ENCODE results near the gene COL27A1. TPM values are rescaled to one million over a fixed set of nuclear protein-coding genes. Genes with fewer than 3 reads are reported as not detected.

The COL27A1 gene
- total RNA-seq, 3 donors from 2014 or later = 3.1 to 13.6 (median 4.0) TPM

GRCh38 chr9:114230068-114230467 lies 74.7 kb downstream of the COL27A1 start:
- no peak for DNase-seq
- TF ChIP-seq CTCF (IDR thresholded peaks at IDR 0.05) = no peak
- no peaks in the 10 kb centered on the region for H3K9me3 ChIP-seq
- no peaks in the 10 kb centered on the region for H3K36me3 ChIP-seq (ENCODE audit: low read depth)
- ATAC-seq = no peak
- intact Hi-C loops (cut with DNase I, micrococcal nuclease) = no loop called here
- no peak overlapping the region for H3K4me3 ChIP-seq
- H3K4me1 ChIP-seq (ENCODE audit: low read depth) = no peaks in the 10 kb centered on the region

- Histone ChIP-seq H3K4me3 (no peak overlapping the region), H3K4me1 (ENCODE audit: low read depth) (no peaks in the 10 kb centered on the region), H3K36me3 (ENCODE audit: low read depth) (no peaks in the 10 kb centered on the region), H3K9me3 (no peaks in the 10 kb centered on the region)
- intact Hi-C loops (cut with DNase I, micrococcal nuclease) = no loop called here
- TF ChIP-seq CTCF (IDR thresholded peaks at IDR 0.05) = no peak
- no peak for ATAC-seq
- no peak for DNase-seq
Measured at GRCh38 chr9:114231273-114231672, 75.9 kb downstream of the COL27A1 start.

GRCh38 chr9:114231719-114232449 lies 76.5 kb downstream of the COL27A1 start:
- no peak for TF ChIP-seq CTCF (IDR thresholded peaks at IDR 0.05)
- H3K36me3 ChIP-seq (ENCODE audit: low read depth) = no peaks in the 10 kb centered on the region

GRCh38 chr9:114233491-114234185 lies 78.3 kb downstream of the COL27A1 start:
- DNase-seq = peak in 2 of 3 donors; percentile 33 to 42

More at GRCh38 chr9:114231719-114232449, 76.5 kb downstream of the COL27A1 start:
- no peaks in the 10 kb centered on the region for H3K4me1 ChIP-seq (ENCODE audit: low read depth)
- H3K4me3 ChIP-seq = no peak overlapping the region
- intact Hi-C loops (cut with DNase I, micrococcal nuclease) = no loop called here
- DNase-seq (no peak), ATAC-seq (no peak)
- H3K9me3 ChIP-seq = no peaks in the 10 kb centered on the region

GRCh38 chr9:114235033-114235661 lies 79.8 kb downstream of the COL27A1 start:
- Histone ChIP-seq H3K36me3 (ENCODE audit: low read depth) (no peaks in the 10 kb centered on the region), H3K9me3 (no peaks in the 10 kb centered on the region), H3K4me3 (no peak overlapping the region), H3K4me1 (ENCODE audit: low read depth) (no peaks in the 10 kb centered on the region)
- intact Hi-C loops (cut with DNase I, micrococcal nuclease) = no loop called here
- DNase-seq (no peak), ATAC-seq (no peak)
- TF ChIP-seq CTCF (IDR thresholded peaks at IDR 0.05) = no peak

More at GRCh38 chr9:114233491-114234185, 78.3 kb downstream of the COL27A1 start:
- Histone ChIP-seq H3K4me1 (ENCODE audit: low read depth) (no peaks in the 10 kb centered on the region), H3K4me3 (no peak overlapping the region), H3K36me3 (ENCODE audit: low read depth) (no peaks in the 10 kb centered on the region), H3K9me3 (no peaks in the 10 kb centered on the region)
- intact Hi-C loops (cut with DNase I, micrococcal nuclease) = no loop called here
- ATAC-seq = no peak
- TF ChIP-seq CTCF (IDR thresholded peaks at IDR 0.05) = no peak
